RWPE1 (cell line): Measurements from ENCODE around the gene TSPOAP1.

Source experiments
- CTCF ChIA-PET: fragments of 350-600 bp; sonication (Branson Sonifier 250); formaldehyde crosslinking; extraction: SDS; loops from one replicate; lab custom pipeline; 2021; lab: Yijun Ruan, JAX
- POLR2A ChIA-PET: fragments of 400-600 bp; formaldehyde crosslinking; extraction: SDS; loops from one replicate; lab custom pipeline; 2020; ENCODE audit warnings: antibody characterized with exemption; ENCODE audit not compliant: low non-redundant PET; lab: Yijun Ruan, JAX
- DNase-seq: peaks from one replicate; pipeline ENCODE4 v3.0.0; 2012; ENCODE audit warnings: low spot score
- H3K27ac ChIP-seq: fragments of 450-650 bp; 2 replicates; pipeline ENCODE4 v1.5.1; 2017
- TF ChIP-seq, protein P1 (sequence below): fragments of 450-650 bp; conservative IDR thresholded peaks from 2 replicates; pipeline ENCODE4 v1.5.1; 2017; ENCODE audit warnings: low read depth, mild to moderate bottlenecking

TSPOAP1 gene

DNA sequence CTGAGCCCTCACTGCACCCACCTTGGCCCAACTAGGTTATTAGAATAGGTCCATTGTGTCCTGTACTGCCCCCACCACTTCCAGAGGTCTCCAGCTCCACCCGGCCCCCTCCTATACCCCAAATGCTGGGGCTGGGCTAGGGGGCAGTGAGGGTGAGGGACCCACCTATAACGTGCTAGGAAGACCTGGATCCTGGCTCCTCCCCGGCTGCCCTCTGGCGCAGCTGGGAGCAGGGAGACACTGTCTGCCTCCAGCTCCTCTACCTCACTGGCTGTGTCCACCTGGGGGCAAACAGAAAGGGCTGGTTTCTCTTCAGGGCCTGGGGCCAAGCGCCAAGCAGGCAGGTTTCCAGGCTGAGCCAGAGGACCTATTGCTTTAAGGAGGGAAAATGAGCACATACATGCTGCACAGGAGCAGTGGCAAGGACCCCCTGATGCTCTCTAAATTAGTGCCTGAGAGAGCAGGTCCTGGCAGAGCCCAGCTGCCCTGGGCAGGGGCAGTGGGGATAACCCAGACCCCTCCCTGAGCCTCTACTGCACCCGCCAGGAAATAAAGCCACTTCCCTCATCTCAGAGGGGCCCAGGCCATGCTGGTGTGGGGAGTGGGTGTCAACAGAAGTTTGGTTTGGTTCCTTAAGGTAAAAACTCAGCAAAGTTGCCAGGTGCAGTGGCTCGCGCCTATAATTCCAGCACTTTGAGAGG lies 12.2 kb downstream of the TSPOAP1 start:
- DNase-seq: no peak
- H3K27ac ChIP-seq: no peak overlapping the region
- POLR2A ChIA-PET: no interaction called here
- CTCF ChIA-PET: interaction anchor here (0.6 to 1.6 kb wide), 8 partner anchors 12 to 329 kb away, joined by 3 to 37 read pairs (median 4); partner anchors contain the start of gene RNF43
- TF ChIP-seq, protein P1, sequence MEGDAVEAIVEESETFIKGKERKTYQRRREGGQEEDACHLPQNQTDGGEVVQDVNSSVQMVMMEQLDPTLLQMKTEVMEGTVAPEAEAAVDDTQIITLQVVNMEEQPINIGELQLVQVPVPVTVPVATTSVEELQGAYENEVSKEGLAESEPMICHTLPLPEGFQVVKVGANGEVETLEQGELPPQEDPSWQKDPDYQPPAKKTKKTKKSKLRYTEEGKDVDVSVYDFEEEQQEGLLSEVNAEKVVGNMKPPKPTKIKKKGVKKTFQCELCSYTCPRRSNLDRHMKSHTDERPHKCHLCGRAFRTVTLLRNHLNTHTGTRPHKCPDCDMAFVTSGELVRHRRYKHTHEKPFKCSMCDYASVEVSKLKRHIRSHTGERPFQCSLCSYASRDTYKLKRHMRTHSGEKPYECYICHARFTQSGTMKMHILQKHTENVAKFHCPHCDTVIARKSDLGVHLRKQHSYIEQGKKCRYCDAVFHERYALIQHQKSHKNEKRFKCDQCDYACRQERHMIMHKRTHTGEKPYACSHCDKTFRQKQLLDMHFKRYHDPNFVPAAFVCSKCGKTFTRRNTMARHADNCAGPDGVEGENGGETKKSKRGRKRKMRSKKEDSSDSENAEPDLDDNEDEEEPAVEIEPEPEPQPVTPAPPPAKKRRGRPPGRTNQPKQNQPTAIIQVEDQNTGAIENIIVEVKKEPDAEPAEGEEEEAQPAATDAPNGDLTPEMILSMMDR: no peak

DNA sequence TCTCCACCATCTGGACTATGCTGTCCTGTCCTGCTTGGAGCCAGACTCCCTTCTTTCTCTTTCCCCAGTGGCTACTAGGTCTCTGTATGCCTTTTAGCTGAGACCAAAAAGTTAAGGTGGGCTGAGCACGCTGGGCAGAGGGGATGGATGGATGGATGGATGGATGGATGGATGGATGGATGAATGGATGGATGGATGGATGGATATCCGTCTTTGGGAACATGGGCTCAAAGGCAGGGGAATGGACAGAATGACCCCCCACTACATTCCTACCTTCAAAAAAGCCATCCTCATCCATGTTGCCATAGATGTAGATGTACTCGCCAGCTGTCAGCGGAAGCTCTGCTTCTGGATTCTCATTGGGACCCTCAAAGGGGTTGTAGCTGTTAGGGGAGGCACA lies 12.8 kb downstream of the TSPOAP1 start:
- TF ChIP-seq, protein P1: no peak
- CTCF ChIA-PET: no interaction called here
- H3K27ac ChIP-seq: no peak overlapping the region
- DNase-seq: no peak
- POLR2A ChIA-PET: no interaction called here

DNA sequence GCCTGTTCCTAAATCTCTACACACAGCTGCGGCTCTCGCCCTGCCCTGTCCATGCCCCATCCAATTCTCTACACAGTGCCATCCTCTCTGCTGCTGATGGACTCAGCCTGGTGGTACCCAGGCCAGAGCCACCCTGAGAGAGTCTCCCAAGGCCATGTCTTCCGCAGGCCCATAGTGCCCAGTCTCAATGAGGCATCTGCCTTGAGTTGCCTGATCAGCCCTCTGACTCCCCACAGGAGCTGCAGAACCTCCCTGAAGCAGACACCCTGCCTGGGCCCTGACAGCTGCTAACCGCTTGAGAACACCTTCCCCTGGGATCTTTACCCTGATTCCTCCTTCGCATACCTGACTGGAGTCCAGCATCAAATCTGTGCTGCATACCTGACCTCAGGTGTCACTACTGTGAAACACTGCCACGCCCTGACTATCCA lies 13.3 kb downstream of the TSPOAP1 start:
- no peak overlapping the region for H3K27ac ChIP-seq
- ChIA-PET CTCF (interaction anchor here (0.8 kb wide), 1 partner anchor 132 kb away, joined by 3 read pairs; no protein-coding TSS in a partner anchor), POLR2A (no interaction called here)
- TF ChIP-seq, protein P1: no peak
- no peak for DNase-seq

DNA sequence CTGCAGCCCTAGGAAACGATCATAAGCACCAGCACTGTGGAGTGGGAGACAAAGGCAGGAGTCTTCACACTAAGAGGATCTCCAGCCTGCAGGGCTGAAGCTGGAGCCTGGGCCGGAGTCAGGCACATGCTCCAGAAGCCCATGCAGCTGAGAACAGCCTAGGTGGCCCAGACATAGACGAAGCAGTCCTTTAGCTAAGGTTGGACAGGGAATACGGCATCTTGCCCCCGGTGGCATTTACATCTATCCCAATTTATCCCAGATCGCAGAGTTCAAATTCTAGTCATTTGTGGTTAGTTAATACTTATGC lies 13.9 kb downstream of the TSPOAP1 start:
- ChIA-PET POLR2A (no interaction called here), CTCF (interaction anchor here (0.8 kb wide), 1 partner anchor 133 kb away, joined by 3 read pairs; no protein-coding TSS in a partner anchor)
- no peak overlapping the region for H3K27ac ChIP-seq
- no peak for DNase-seq
- TF ChIP-seq, protein P1: no peak

DNA sequence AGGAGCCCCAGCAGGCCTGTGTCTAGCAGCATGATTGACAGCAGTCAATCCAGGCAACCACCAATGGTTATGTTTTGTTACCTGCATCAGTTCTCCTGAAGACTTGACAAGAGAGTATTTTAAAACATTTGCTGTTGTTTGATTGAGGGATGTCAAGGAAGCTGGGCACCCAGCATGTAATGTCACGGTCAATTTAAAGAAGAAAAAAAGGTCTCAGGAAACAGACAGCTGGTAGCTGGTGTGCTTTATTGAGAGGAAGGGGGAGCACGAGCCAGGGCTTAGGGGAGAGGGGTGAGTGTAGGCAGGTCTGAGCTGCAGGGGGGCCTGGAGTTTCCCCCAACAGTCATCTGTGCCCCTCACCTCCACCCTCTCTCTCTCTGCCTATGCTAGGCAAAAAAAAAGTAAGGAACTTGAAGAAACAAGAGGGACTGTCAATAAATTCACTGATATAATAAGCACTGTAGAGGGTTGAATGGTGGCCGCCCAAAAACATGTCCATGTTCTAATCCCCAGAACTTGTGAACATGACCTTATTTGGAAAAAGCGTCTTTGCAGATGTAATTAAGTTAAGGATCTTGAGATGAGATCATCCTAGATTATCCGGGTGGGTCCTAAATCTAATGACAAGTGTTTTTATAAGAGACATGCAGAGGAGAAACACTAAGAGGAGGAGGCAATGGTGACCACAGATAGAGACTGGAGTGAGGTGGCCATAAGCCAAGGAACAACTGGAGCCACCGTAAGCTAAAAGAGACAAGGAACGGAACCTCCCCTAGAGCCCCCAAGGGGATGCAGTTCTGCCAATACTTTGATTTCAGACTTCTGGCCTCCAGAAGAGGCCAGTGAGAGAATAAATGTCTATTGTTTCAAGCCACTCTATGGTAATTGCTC lies 14.5 kb downstream of the TSPOAP1 start:
- ChIA-PET CTCF (interaction anchor here (0.6 to 0.8 kb wide), 2 partner anchors 21 to 133 kb away, joined by 3 read pairs; no protein-coding TSS in a partner anchor), POLR2A (no interaction called here)
- TF ChIP-seq, protein P1: no peak
- H3K27ac ChIP-seq: no peak overlapping the region
- DNase-seq: no peak

DNA sequence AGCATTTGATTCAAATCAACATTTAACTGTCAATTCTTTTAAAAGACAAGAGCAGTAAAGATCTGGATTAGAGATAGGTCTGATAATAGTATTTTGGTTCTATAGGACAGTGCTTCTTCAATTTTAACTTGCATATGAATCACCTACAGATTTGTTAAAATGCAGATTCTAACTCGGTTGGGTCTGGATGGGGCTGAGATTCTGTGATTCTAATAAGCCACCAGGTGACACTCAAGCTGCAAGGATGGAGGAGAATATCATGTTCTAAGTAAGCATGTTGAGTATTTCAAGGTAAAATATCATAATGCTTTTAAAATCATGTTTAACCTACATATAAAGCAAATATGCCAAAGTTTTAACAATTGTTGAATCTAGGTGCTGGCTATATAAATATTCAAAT lies 15.8 kb downstream of the TSPOAP1 start:
- DNase-seq: no peak
- TF ChIP-seq, protein P1: no peak
- CTCF ChIA-PET: interaction anchor here (1.4 kb wide), 1 partner anchor 10 kb away, joined by 3 read pairs; no protein-coding TSS in a partner anchor
- POLR2A ChIA-PET: no interaction called here
- no peak overlapping the region for H3K27ac ChIP-seq
